AG09309 (cell line): ENCODE data around the gene MREG.

ENCODE experiments used
- DNase-seq: peaks from one replicate; pipeline ENCODE4 v3.0.0-alpha.2; 2010; ENCODE audit warnings: low read depth
- H3K4me3 ChIP-seq: 2 replicates; pipeline ENCODE4 v1.5.1; 2011; ENCODE audit warnings: mild to moderate bottlenecking, low read depth, low read length, moderate library complexity; ENCODE audit not compliant: control insufficient read depth
- TF ChIP-seq, protein P1 (sequence below): IDR thresholded peaks from 2 replicates; pipeline ENCODE4 v1.5.1; 2011; ENCODE audit warnings: mild to moderate bottlenecking, low read depth, low read length, inconsistent platforms; ENCODE audit not compliant: insufficient read depth, control insufficient read depth; ENCODE audit errors: missing control alignments

MREG gene

DNA sequence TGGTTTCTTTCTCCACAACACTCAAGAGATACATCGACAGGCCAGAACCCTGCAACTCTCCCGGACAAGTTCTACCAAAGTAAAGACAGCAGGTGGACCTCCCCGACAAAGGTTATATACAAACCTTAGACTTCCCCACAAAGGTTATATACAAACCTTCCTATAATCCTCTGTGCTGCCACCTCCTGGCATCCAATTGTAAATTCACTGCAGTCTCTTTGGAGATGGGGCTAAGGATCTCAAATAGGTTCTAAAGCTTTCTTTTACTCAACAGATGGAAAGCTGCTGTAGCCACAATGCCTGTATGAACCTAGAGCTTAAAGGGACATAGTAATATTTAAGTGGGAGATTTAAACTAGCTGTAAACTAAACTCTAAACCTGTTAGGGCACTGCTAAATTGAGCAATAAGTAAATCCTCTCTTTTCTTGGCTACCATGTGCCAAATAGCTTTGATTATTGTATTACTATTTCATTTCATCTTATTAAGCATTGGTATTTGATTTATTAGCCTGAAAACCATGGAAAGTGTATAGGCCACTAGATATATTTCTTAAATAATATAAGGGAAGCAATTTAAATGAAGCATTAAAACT lies 9.8 kb upstream of the MREG start:
- TF ChIP-seq, protein P1, sequence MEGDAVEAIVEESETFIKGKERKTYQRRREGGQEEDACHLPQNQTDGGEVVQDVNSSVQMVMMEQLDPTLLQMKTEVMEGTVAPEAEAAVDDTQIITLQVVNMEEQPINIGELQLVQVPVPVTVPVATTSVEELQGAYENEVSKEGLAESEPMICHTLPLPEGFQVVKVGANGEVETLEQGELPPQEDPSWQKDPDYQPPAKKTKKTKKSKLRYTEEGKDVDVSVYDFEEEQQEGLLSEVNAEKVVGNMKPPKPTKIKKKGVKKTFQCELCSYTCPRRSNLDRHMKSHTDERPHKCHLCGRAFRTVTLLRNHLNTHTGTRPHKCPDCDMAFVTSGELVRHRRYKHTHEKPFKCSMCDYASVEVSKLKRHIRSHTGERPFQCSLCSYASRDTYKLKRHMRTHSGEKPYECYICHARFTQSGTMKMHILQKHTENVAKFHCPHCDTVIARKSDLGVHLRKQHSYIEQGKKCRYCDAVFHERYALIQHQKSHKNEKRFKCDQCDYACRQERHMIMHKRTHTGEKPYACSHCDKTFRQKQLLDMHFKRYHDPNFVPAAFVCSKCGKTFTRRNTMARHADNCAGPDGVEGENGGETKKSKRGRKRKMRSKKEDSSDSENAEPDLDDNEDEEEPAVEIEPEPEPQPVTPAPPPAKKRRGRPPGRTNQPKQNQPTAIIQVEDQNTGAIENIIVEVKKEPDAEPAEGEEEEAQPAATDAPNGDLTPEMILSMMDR: peak; percentile 71
- DNase-seq: no peak
- H3K4me3 ChIP-seq: no peak overlapping the region

DNA sequence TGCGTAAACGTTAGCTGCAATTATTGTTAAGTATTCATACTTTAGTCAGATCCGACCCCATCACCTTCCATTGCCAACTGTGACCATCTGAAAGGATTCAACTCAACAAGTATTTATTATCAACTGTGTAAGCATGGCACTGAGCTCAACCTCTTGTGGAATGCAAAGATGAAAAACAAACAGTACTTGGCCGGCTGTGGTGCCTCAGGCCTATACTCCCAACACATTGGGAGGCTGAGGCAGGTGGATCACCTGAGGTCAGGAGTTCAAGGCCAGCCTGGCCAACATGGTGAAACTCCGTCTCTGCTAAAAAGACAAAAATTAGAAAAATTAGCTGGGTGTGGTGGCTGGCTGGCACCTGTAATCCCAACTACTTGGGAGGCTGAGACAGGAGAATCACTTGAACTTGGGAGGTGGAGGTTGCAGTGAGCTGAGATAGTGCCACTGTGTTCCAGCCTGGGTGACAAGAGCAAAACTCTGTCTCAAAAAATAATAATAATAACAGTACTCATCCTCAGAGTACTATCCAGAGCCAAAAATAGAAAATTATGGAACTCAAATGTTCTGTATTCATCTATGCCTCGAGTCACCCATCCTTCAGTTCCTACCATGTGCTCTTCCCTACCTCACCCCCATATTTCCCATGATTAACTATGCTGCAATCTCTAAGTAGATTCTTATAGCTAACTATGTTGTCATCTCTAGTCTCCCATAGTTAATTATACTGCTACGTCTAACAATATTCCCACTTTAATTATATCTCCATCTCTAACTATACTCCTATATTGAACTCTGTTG lies 8.6 kb upstream of the MREG start:
- no peak for DNase-seq

DNA sequence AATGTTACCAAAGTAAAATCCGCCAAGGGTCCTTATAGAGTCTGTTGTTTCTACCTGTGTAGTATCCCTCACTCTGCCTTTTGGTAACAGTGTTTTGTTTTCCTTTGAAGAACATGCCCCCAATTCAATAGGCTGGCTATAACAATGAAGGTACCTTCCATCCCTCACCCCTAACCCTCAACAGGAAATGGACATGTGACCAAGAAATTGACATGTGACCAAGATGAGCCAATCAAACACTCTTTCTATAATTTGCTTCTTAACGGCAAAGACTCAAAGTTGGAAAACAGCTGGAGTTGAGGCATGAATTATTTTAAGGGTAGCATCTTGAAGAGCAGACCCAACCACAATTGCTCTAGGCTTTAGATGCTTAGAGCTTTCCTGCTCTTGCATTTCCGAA lies 5.4 kb upstream of the MREG start:
- DNase-seq: no peak
- TF ChIP-seq, protein P1: no peak
- no peak overlapping the region for H3K4me3 ChIP-seq

More for the DNA sequence above, 8.6 kb upstream of the MREG start:
- TF ChIP-seq, protein P1: no peak
- no peak overlapping the region for H3K4me3 ChIP-seq

DNA sequence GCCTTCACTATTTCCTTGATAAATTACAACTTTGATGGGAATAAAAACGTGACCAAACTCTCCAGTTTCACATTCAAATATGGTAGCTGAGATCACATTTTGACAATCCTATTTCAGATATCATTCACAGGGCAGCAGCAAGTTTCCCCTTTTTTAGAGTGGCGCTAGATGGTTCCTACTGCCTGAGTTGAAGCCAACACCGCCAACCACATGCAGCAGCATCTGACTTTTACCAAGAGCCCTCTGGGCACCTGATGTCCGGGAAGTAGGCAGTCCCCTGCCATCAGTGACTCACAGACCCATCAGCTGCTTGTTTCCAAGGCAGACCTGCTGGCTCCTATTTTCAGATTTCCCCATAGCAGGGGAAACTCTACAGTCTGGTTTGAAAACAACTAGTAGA lies 4.0 kb upstream of the MREG start:
- DNase-seq: no peak
- H3K4me3 ChIP-seq: no peak overlapping the region
- TF ChIP-seq, protein P1: no peak

DNA sequence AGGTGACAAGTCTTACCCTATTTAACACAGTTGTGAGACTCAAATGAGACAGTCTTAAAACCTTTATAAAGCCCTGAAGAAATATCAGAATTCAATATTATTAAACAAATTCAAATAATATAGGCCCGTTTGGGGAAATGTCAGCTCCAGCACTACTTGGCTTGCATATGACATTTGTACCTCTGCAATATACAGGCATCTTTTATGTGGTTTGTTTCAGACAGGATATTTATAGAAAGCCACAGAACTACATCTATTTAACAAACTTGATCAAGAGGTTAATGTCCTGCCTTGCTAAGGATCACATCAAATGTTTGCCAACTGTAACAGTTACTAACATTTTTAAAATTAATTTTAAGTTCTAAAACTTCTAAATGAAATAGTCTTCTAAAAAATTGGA lies 3.2 kb upstream of the MREG start:
- TF ChIP-seq, protein P1: no peak
- no peak overlapping the region for H3K4me3 ChIP-seq
- DNase-seq: no peak

DNA sequence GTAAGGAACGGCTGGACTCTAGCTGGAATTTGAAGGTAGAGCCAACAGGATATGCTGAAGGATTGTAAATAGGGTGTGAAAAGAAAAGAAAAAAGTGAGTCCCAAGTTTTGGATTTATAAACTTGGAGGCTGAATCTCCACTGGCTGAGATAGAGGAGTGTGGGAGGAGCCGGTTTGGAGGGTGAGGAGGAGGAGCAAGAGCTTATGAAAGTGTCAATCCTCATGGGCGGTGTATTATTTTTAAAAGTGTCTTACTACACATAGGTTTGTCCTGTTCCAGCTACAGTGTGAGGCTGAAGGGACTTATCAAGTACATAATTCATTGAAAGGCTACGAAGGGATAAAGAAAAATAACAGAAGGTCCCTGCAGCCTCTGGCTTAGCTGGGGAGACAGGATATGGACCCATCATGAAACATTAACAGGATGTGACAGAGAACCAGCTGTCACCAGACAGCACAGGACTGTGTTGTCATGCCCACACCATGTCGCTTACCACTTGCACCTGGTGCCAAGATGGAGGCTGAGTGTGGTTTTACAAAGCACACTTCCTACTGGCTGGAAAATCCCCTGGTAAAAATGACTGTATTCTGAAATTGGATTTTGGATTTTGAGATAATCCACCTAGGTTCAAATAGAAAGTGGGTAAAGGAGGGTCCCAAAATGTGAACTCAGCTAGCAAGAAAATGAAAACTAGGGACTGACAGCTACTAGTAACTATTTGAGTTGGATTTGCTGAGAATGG lies 2.5 kb upstream of the MREG start:
- TF ChIP-seq, protein P1: no peak
- no peak for DNase-seq
- H3K4me3 ChIP-seq: no peak overlapping the region
